ENCODE data around the gene MCM3. TPM values are rescaled to one million over a fixed set of nuclear protein-coding genes. Genes with fewer than 3 reads are reported as not detected.
A peak's percentile ranks its signal among the peaks of the same experiment; 100 is the strongest.

MCM3 gene
- 62.4 and 71.4 TPM in 2 replicates for polyA plus RNA-seq (2012; rRNA removed)
- polyA plus RNA-seq (2012; cell fraction: cytosol; rRNA removed): 57.2 and 65.0 TPM in 2 replicates
- 65.2 and 85.5 TPM in 2 replicates for polyA plus RNA-seq (2012; cell fraction: nucleus; rRNA removed)

DNA sequence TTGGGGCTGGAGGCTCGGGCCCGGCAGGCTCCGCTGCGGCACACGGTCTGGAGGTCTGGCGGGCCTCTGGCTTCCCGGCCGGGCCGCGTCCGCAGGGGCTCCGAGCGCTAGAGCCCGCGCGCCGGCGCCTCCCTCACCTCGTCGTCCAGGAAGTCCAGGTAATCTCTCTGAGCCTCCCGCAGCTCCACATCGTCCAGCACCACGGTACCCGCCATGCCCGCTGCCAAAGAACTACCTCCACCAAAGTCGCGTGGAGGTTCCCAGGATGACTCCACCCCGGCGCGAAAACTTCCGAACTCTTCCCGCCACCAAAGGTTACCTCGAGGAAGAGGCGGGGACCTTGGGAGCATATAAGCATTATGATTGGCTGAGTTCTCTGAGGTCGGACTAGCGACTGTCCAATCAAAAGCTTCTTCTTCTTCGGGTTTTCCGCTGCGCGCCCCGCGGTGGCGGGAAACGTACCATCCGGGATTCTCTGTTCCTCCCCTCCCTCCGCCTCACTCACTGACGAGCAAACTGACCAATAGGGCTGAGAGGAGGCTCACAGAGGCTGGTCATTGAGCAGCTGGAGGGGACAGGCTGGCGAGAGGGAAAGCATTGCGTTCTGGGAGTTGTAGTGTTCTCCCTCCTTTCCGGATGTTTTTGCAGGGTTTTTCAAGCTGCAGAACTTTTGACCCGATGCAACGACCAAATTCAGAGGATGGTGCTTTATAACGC lies at the start of gene MCM3:
Gene MCM3 (minus strand): TSS at position 283 of the 717 bp plus-strand sequence. CDS start 68 bp downstream, at position 215.
- H3K4me1 ChIP-seq (ENCODE audit: control insufficient read depth in 1 of 2, insufficient read depth in 2 of 2, low read depth in 1 of 2, low read length in 1 of 2): peaks cover 14 to 20% of the 10 kb centered on the region in 2 experiments; a peak in 3 of 4 replicates
- DNase-seq: peak; percentile 95
- H3K9me2 ChIP-seq: no peaks in the 10 kb centered on the region
- WGBS (ENCODE audit: low lambda C conversion rate): 0% methylated on average over 19 of the region's 53 CpGs
- H3K4me2 ChIP-seq: peak within 1 kb of the TSS; percentile 93
- H3K27me3 ChIP-seq (ENCODE audit: insufficient read depth): no peaks in the 10 kb centered on the region
- peak within 1 kb of the TSS; percentile 88 to 89 for H3K4me3 ChIP-seq (ENCODE audit: low read depth in 2 of 2, low read length in 1 of 2)
- H3K9me3 ChIP-seq: no peaks in the 10 kb centered on the region
- H3K9ac ChIP-seq: peak within 1 kb of the TSS; percentile 83
- no peaks in the 10 kb centered on the region for H3F3A ChIP-seq (replicated peaks; ENCODE audit: insufficient read depth)
- CTCF ChIA-PET: interaction anchor here (0.8 to 8.6 kb wide), 11 partner anchors 9 to 381 kb away, joined by 3 to 119 read pairs (median 7); partner anchors contain the start of gene PAQR8
- POLR2A ChIA-PET: interaction anchor here (0.7 to 2.1 kb wide), 2 partner anchors 13 to 78 kb away, joined by 3 to 14 read pairs; partner anchors contain the start of gene PAQR8
- H4K20me1 ChIP-seq (ENCODE audit: insufficient read depth): no peaks in the 10 kb centered on the region
- H3K36me3 ChIP-seq (replicated peaks in 1 of 2; ENCODE audit: control insufficient read depth in 1 of 2, insufficient read depth in 2 of 2, low read length in 1 of 2): peaks cover 29 to 32% of the 10 kb centered on the region in 2 experiments
- H3K27ac ChIP-seq (ENCODE audit: low read depth in 2 of 2, low read length in 1 of 2): peak within 1 kb of the TSS; percentile 53 to 99
- H2AFZ ChIP-seq (ENCODE audit: low read depth): peak within 1 kb of the TSS; percentile 95
- H3K79me2 ChIP-seq (ENCODE audit: insufficient read depth): peaks cover 34% of the 10 kb centered on the region
- TF ChIP-seq, protein P1, sequence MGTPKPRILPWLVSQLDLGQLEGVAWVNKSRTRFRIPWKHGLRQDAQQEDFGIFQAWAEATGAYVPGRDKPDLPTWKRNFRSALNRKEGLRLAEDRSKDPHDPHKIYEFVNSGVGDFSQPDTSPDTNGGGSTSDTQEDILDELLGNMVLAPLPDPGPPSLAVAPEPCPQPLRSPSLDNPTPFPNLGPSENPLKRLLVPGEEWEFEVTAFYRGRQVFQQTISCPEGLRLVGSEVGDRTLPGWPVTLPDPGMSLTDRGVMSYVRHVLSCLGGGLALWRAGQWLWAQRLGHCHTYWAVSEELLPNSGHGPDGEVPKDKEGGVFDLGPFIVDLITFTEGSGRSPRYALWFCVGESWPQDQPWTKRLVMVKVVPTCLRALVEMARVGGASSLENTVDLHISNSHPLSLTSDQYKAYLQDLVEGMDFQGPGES (IDR thresholded peaks at IDR 0.05; ENCODE audit: low read depth, low read length): peak; percentile 65
- peak; percentile 32; the same call in 1 of the 2 replicates for TF ChIP-seq RCOR1 (IDR thresholded peaks at IDR 0.05; ENCODE audit: low read length)
- peak; percentile 36; the same call in 1 of the 2 replicates for TF ChIP-seq RXRA (IDR thresholded peaks at IDR 0.05; ENCODE audit: borderline replicate concordance, low read depth)
- TF ChIP-seq GABPA (IDR thresholded peaks at IDR 0.05; ENCODE audit: low read depth): peak; percentile 86
- TF ChIP-seq, protein P2, sequence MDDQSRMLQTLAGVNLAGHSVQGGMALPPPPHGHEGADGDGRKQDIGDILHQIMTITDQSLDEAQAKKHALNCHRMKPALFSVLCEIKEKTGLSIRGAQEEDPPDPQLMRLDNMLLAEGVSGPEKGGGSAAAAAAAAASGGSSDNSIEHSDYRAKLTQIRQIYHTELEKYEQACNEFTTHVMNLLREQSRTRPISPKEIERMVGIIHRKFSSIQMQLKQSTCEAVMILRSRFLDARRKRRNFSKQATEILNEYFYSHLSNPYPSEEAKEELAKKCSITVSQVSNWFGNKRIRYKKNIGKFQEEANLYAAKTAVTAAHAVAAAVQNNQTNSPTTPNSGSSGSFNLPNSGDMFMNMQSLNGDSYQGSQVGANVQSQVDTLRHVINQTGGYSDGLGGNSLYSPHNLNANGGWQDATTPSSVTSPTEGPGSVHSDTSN (IDR thresholded peaks at IDR 0.05): peak; percentile 98
- TF ChIP-seq NRF1 (IDR thresholded peaks at IDR 0.05; ENCODE audit: low read depth, low read length): peak; percentile 19; the same call in 1 of the 2 replicates
- TF ChIP-seq, protein P3, sequence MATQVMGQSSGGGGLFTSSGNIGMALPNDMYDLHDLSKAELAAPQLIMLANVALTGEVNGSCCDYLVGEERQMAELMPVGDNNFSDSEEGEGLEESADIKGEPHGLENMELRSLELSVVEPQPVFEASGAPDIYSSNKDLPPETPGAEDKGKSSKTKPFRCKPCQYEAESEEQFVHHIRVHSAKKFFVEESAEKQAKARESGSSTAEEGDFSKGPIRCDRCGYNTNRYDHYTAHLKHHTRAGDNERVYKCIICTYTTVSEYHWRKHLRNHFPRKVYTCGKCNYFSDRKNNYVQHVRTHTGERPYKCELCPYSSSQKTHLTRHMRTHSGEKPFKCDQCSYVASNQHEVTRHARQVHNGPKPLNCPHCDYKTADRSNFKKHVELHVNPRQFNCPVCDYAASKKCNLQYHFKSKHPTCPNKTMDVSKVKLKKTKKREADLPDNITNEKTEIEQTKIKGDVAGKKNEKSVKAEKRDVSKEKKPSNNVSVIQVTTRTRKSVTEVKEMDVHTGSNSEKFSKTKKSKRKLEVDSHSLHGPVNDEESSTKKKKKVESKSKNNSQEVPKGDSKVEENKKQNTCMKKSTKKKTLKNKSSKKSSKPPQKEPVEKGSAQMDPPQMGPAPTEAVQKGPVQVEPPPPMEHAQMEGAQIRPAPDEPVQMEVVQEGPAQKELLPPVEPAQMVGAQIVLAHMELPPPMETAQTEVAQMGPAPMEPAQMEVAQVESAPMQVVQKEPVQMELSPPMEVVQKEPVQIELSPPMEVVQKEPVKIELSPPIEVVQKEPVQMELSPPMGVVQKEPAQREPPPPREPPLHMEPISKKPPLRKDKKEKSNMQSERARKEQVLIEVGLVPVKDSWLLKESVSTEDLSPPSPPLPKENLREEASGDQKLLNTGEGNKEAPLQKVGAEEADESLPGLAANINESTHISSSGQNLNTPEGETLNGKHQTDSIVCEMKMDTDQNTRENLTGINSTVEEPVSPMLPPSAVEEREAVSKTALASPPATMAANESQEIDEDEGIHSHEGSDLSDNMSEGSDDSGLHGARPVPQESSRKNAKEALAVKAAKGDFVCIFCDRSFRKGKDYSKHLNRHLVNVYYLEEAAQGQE (IDR thresholded peaks at IDR 0.05; ENCODE audit: low read depth, low read length): no peak
- TF ChIP-seq, protein P4, sequence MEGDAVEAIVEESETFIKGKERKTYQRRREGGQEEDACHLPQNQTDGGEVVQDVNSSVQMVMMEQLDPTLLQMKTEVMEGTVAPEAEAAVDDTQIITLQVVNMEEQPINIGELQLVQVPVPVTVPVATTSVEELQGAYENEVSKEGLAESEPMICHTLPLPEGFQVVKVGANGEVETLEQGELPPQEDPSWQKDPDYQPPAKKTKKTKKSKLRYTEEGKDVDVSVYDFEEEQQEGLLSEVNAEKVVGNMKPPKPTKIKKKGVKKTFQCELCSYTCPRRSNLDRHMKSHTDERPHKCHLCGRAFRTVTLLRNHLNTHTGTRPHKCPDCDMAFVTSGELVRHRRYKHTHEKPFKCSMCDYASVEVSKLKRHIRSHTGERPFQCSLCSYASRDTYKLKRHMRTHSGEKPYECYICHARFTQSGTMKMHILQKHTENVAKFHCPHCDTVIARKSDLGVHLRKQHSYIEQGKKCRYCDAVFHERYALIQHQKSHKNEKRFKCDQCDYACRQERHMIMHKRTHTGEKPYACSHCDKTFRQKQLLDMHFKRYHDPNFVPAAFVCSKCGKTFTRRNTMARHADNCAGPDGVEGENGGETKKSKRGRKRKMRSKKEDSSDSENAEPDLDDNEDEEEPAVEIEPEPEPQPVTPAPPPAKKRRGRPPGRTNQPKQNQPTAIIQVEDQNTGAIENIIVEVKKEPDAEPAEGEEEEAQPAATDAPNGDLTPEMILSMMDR (IDR thresholded peaks at IDR 0.05): no peak
- TF ChIP-seq, protein P5, sequence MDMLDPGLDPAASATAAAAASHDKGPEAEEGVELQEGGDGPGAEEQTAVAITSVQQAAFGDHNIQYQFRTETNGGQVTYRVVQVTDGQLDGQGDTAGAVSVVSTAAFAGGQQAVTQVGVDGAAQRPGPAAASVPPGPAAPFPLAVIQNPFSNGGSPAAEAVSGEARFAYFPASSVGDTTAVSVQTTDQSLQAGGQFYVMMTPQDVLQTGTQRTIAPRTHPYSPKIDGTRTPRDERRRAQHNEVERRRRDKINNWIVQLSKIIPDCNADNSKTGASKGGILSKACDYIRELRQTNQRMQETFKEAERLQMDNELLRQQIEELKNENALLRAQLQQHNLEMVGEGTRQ (IDR thresholded peaks at IDR 0.05; ENCODE audit: borderline replicate concordance, low read depth, low read length): no peak
- TF ChIP-seq RFX5 (IDR thresholded peaks at IDR 0.05; ENCODE audit: low read length): peak; percentile 74
- peak; percentile 52; the same call in 1 of the 2 replicates for TF ChIP-seq TAF1 (IDR thresholded peaks at IDR 0.05; ENCODE audit: borderline replicate concordance, low read depth, low read length)
- TF ChIP-seq POLR2AphosphoS5 (IDR thresholded peaks at IDR 0.05; ENCODE audit: low read depth, low read length): peak; percentile 34; the same call in 1 of the 2 replicates
- no peak for TF ChIP-seq GATA2 (CRISPR knock-in tag; IDR thresholded peaks at IDR 0.05)
- peak; percentile 96 for TF ChIP-seq MXI1 (IDR thresholded peaks at IDR 0.05; ENCODE audit: low read depth, low read length)
- 0 out of 4 replicates have a peak, but pooled peaks of 1 of the 2 experiments have one; percentile 6 for TF ChIP-seq EP300 (IDR thresholded peaks at IDR 0.05; ENCODE audit: borderline replicate concordance in 1 of 2, low read depth in 1 of 2, low read length in 1 of 2)
- TF ChIP-seq SMC3 (IDR thresholded peaks at IDR 0.05; ENCODE audit: low read depth, low read length): no peak
- TF ChIP-seq CHD2 (IDR thresholded peaks at IDR 0.05; ENCODE audit: low read length, partially characterized antibody): peak; percentile 83
- TF ChIP-seq, protein P6, sequence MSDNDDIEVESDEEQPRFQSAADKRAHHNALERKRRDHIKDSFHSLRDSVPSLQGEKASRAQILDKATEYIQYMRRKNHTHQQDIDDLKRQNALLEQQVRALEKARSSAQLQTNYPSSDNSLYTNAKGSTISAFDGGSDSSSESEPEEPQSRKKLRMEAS (IDR thresholded peaks at IDR 0.05; ENCODE audit: low read depth): peak; percentile 91
- no peak for TF ChIP-seq FOXM1 (IDR thresholded peaks at IDR 0.05; ENCODE audit: low read depth)
- peak; percentile 83 for TF ChIP-seq SIN3A (IDR thresholded peaks at IDR 0.05; ENCODE audit: borderline replicate concordance, low read depth, low read length)
- no peak for TF ChIP-seq RAD21 (IDR thresholded peaks at IDR 0.05; ENCODE audit: low read length)
- TF ChIP-seq ELF1 (IDR thresholded peaks at IDR 0.05): peak; percentile 87

Data from SK-N-SH (cell line).